B cell (primary cell): ENCODE measurements around the gene RECK.

ENCODE experiments used
- EZH2 ChIP-seq: IDR thresholded peaks from 2 replicates; pipeline ENCODE4 v1.6.1; 2012; ENCODE audit warnings: borderline replicate concordance, low read depth, mild to moderate bottlenecking, moderate library complexity, low read length; ENCODE audit not compliant: insufficient read depth, poor library complexity, severe bottlenecking
- TF ChIP-seq, protein P1 (sequence below): fragments of 200-600 bp; IDR thresholded peaks from one replicate; pipeline ENCODE4 v1.8.0; 2022; ENCODE audit warnings: antibody characterized with exemption, mild to moderate bottlenecking

DNA sequence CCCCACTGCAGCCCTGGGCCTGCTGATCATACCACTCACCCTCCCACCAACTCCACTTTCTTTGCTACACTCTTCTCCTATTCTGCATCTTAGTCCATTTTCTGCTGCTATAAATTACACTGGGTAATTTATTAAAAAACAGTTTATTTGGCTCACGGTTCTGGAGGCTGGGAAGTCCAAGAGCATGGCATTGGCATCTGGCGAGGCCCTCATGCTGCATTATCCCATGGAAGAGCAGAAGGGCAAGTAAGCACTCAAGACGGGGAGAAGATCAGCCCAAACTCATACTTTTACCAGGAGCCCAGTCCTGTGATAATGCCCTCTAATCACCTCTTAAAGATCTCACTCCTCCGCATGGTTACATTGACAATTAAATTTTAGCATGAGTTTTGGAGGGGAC is 109.3 kb downstream of the RECK start:
- TF ChIP-seq, protein P1, sequence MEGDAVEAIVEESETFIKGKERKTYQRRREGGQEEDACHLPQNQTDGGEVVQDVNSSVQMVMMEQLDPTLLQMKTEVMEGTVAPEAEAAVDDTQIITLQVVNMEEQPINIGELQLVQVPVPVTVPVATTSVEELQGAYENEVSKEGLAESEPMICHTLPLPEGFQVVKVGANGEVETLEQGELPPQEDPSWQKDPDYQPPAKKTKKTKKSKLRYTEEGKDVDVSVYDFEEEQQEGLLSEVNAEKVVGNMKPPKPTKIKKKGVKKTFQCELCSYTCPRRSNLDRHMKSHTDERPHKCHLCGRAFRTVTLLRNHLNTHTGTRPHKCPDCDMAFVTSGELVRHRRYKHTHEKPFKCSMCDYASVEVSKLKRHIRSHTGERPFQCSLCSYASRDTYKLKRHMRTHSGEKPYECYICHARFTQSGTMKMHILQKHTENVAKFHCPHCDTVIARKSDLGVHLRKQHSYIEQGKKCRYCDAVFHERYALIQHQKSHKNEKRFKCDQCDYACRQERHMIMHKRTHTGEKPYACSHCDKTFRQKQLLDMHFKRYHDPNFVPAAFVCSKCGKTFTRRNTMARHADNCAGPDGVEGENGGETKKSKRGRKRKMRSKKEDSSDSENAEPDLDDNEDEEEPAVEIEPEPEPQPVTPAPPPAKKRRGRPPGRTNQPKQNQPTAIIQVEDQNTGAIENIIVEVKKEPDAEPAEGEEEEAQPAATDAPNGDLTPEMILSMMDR = no peak
- TF ChIP-seq EZH2 = no peak
